Ishikawa (cell line): ENCODE measurements around the gene KTN1.

Experiments
- CEBPB ChIP-seq: IDR thresholded peaks from 2 replicates; pipeline ENCODE4 v1.6.1; 2012
- CREB1 ChIP-seq: IDR thresholded peaks from 2 replicates; pipeline ENCODE4 v1.6.1; 2012; ENCODE audit warnings: low read depth
- EGR1 ChIP-seq: IDR thresholded peaks from 2 replicates; pipeline ENCODE4 v1.6.1; 2012
- EP300 ChIP-seq: IDR thresholded peaks from 2 replicates; pipeline ENCODE4 v1.6.1; 2012; ENCODE audit warnings: borderline replicate concordance
- FOXM1 ChIP-seq: IDR thresholded peaks from 2 replicates; pipeline ENCODE4 v1.6.1; 2012; ENCODE audit warnings: low read depth, borderline replicate concordance
- MAX ChIP-seq: IDR thresholded peaks from 2 replicates; pipeline ENCODE4 v1.6.1; 2012
- NFIC ChIP-seq: IDR thresholded peaks from 2 replicates; pipeline ENCODE4 v1.6.1; 2012
- RAD21 ChIP-seq: IDR thresholded peaks from 2 replicates; pipeline ENCODE4 v1.6.1; 2012; ENCODE audit warnings: low read depth
- REST ChIP-seq: IDR thresholded peaks from 2 replicates; pipeline ENCODE4 v1.6.1; 2012; ENCODE audit warnings: low read depth, mild to moderate bottlenecking
- TAF1 ChIP-seq: IDR thresholded peaks from 2 replicates; pipeline ENCODE4 v1.6.1; 2012; ENCODE audit warnings: low read depth, mild to moderate bottlenecking
- TCF12 ChIP-seq: IDR thresholded peaks from 2 replicates; pipeline ENCODE4 v1.6.1; 2012; ENCODE audit warnings: low read depth
- TEAD4 ChIP-seq: IDR thresholded peaks from 2 replicates; pipeline ENCODE4 v1.6.1; 2012
- USF1 ChIP-seq: IDR thresholded peaks from 2 replicates; pipeline ENCODE4 v1.6.1; 2012
- YY1 ChIP-seq: IDR thresholded peaks from 2 replicates; pipeline ENCODE4 v1.6.1; 2012; ENCODE audit warnings: low read depth
- ZBTB7A ChIP-seq: IDR thresholded peaks from 2 replicates; pipeline ENCODE4 v1.6.1; 2012; ENCODE audit warnings: low read depth

The KTN1 gene

GRCh38 chr14:55609681-55610080 is 29.7 kb downstream of the KTN1 start:
- TF ChIP-seq TEAD4 (peak; percentile 22; the same call in 1 of the 2 replicates), MAX (no peak), EP300 (no peak), FOXM1 (peak; percentile 20; the same call in 1 of the 2 replicates), CREB1 (no peak)

- TF ChIP-seq TCF12 = no peak
- TF ChIP-seq CREB1 = no peak
- TF ChIP-seq REST = no peak
- TF ChIP-seq EP300 = no peak
- no peak for TF ChIP-seq TEAD4
- no peak for TF ChIP-seq TAF1
- no peak for TF ChIP-seq RAD21
These were observed 30.8 kb downstream of the KTN1 start for GRCh38 chr14:55610713-55611370.

- TF ChIP-seq NFIC (no peak), EGR1 (no peak), TEAD4 (no peak), ZBTB7A (no peak), FOXM1 (no peak), USF1 (no peak), RAD21 (no peak), TAF1 (no peak), CREB1 (no peak)
These were observed 31.9 kb downstream of the KTN1 start for GRCh38 chr14:55611859-55612258.

- no peak for TF ChIP-seq RAD21
- TF ChIP-seq CREB1 = no peak
- TF ChIP-seq NFIC = no peak
- no peak for TF ChIP-seq FOXM1
- TF ChIP-seq USF1 = no peak
- TF ChIP-seq ZBTB7A = no peak
- TF ChIP-seq EP300 = no peak
- TF ChIP-seq YY1 = no peak
- no peak for TF ChIP-seq TCF12
- TF ChIP-seq REST = no peak
- no peak for TF ChIP-seq TEAD4
- TF ChIP-seq CEBPB = no peak
These were observed 34.3 kb downstream of the KTN1 start for GRCh38 chr14:55614304-55614703.

- TF ChIP-seq ZBTB7A (no peak), TCF12 (no peak), YY1 (no peak)
These were observed 40.3 kb downstream of the KTN1 start for GRCh38 chr14:55620277-55620676.

GRCh38 chr14:55620981-55621380 is 41.0 kb downstream of the KTN1 start:
- no peak for TF ChIP-seq TAF1
- no peak for TF ChIP-seq ZBTB7A
- no peak for TF ChIP-seq REST
- no peak for TF ChIP-seq CEBPB
- no peak for TF ChIP-seq TCF12
- TF ChIP-seq FOXM1 = no peak
